Kidney tubule cell (primary cell): Measurements from ENCODE around the gene METTL17.
A peak's percentile ranks its signal among the peaks of the same experiment; 100 is the strongest.
"Not testable (repeated sequence)": the region's sequence is repeated elsewhere in the genome, so short reads cannot be mapped to it uniquely, and the experiment has no call there.

Experiments used
- DNase-seq: peaks from one replicate; pipeline ENCODE4 v3.0.0-alpha.2; 2018; ENCODE audit warnings: low spot score

Gene METTL17, protein sequence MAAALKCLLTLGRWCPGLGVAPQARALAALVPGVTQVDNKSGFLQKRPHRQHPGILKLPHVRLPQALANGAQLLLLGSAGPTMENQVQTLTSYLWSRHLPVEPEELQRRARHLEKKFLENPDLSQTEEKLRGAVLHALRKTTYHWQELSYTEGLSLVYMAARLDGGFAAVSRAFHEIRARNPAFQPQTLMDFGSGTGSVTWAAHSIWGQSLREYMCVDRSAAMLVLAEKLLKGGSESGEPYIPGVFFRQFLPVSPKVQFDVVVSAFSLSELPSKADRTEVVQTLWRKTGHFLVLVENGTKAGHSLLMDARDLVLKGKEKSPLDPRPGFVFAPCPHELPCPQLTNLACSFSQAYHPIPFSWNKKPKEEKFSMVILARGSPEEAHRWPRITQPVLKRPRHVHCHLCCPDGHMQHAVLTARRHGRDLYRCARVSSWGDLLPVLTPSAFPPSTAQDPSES

DNA sequence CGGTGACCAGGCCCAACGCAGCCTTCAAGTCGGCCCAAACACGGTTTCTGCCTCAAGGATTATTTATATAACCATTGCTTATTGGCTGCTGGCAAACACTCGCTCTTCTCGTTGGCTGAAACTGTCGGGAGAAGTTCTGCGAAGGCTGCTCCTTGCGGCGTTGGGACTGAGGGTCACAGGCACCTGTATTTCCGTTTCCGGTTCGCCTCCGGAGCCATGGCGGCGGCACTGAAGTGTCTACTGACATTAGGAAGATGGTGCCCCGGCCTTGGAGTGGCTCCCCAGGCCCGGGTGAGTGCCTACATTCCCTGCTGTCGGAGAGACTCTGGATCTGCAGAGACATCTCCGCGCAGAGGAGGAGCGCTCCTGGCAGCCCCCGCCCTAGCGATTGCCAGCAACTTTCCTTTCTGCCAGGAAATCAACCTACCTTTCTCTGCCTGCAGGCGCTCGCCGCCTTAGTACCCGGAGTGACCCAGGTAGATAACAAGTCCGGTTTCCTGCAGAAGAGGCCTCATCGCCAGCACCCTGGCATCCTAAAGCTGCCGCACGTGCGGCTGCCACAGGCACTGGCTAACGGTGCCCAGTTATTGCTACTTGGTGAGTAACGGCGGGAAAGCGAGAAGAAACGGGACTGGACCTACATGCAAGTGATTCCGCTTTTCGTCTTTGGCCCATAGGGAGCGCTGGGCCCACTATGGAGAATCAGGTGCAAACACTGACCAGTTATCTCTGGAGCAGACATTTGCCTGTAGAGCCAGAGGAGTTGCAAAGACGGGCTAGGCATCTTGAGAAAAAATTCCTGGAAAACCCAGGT, at the start of gene METTL17:
METTL17 (plus strand) TSS at position 194 of the 814 bp plus-strand sequence; CDS start at position 217, 23 bp downstream.
- DNase-seq, result peak; percentile 98

DNA sequence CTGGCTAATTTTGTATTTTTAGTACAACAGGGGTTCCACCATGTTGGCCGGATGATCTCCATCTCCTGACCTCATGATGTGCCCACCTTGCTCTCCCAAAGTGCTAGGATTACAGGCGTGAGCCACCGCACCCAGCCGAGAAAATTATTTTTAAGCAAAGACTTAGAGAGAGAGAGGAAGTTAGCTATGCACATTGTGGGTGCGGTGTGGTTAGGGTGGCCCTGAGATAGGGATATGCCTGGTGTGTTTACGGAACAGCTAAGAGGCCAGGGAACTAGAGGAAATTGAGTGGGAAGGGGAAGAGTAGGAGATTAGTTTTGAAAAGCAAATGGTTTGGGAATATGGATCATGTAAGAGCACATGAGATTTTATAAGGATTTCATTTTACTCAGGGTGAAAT, 44.6 kb upstream of the METTL17 start:
- DNase-seq, result not testable (repeated sequence)

DNA sequence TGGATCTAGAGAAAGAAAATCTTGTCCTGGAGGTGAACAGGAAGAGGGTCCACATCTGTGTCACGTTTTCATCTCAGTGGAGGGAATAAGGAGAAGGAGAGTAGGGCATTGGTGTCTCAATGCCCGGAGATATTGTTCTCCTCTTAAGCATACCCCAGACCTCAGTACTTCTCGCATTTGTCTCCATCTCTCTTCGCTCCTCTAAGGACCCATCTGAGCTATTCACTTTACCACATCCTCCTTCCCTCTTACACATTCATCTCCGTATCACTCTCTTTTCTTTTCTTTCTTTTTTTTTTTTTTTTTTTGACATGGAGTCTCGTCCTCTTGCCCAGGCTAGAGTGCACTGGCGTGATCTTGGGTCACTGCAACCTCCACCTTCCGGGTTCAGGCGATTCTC, 43.1 kb upstream of the METTL17 start:
- DNase-seq, result not testable (repeated sequence)

DNA sequence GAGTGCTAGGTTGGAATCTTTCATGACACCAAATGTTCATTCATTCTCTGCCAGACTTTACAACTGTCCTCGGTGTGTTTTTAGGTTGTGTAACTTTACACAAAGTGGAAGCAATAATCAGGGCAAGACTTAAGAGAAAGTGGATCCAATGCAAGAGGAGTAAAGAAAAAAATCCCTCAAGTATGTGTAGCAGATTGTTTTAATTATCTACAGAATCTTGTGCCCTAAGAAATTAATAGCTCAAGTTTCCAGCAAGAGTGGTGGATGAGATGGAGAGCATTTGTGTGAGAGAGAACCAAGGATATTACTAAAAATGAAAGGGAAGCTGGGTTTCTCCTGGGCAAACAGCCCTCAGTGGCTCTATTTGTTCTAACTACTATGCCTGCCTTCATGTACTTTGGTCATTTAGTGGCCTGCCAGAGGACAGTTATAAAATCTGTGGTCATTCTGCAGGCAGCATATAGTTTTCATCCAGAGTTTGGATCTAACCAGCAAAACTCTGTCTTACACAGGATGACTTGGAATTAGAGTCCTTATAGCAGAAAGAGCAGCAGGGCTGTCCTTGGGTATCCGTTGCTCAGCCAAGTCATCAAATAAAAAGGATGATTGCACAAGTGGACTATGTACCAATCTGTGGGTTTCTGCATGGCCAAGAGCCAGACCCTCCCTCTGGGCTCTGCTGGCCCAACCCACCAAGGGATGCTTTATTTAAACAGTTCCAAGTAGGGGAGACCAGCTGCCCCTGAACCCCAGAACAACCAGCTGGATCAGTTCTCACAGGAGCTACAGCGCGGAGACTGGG, 34.8 kb upstream of the METTL17 start, which contains the start of gene RNASE2:
RNASE2 (plus strand) TSS at position 752 of the 802 bp plus-strand sequence. CDS start 285 bp downstream, outside the sequence.
- DNase-seq, result not testable (repeated sequence)

DNA sequence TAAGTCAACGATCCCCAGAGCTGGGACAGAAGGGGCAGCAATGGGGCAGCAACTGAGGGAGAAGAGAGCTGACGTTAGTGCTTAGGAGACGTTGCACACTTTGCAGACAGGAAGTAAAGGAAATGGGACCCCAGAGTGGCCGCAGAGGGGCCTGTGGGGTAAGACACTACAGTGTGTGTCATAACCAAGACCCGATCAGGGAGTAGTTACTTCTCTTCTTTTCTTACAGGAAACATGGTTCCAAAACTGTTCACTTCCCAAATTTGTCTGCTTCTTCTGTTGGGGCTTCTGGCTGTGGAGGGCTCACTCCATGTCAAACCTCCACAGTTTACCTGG, 34.3 kb upstream of the METTL17 start:
- not testable (repeated sequence) for DNase-seq

DNA sequence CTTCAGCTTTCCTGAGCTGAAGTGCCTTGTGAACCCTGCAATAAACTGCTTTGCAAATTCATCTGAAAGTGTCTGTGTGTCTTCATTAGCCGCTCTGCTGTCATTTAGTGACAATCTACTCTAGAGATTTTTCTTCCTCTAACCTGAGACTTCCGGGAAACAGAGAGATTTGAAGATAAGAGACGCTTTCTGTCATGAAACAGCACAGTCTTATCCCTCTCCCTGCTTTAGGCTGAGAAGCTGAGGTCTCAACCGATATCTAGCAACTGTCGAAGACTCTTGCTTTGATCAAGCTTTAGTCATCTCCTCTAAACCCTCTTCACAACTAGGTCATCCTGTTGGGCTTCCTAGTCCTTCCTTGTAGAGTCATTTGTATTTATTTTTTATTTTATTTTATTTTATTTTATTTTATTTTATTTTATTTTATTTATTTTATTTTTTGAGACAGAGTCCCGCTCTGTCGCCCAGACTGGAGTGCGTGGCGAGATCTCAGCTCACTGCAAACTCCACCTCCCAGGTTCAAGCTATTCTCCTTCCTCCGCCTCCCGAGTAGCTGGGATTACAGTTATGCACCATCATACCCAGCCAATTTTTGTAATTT, 33.3 kb upstream of the METTL17 start:
- no peak for DNase-seq

DNA sequence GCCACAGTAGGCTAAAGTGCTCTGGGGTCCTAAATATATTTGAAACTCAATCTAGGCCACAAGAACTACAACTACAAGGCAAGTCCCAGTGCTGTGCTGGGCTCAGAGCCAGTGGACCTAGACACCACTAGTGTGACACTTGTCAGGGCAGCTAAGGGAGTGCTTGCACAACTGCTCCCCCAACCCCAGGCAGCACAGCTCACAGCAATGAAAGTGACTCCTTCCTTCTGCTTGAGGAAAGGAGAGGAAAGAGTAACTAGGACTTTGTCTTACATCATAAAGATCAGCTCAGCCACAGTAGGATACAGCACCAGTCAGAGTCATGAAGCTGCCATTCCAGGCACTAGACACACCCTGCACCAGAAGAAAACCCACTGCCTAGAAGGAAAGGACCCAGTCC, 30.8 kb upstream of the METTL17 start:
- DNase-seq, result not testable (repeated sequence)

DNA sequence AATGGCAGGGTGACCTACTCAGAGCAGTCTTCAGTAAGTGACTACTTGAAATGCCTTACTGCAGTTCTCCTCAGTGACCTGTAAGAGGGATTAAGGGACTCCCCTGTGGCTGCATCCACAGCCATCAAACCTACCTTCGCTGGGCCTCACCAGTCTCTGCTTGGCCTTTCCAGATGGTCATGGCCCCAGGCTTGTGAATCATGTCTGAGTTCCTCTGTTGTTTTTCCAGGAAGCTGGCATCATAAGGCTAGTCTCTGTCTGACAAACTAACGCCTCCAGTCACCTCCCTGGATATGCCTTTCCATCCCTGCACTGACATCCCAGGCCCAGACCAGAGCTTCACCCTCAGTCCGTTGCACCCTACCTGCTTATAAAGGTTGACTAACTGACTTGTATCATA, 20.4 kb upstream of the METTL17 start:
- no peak for DNase-seq

DNA sequence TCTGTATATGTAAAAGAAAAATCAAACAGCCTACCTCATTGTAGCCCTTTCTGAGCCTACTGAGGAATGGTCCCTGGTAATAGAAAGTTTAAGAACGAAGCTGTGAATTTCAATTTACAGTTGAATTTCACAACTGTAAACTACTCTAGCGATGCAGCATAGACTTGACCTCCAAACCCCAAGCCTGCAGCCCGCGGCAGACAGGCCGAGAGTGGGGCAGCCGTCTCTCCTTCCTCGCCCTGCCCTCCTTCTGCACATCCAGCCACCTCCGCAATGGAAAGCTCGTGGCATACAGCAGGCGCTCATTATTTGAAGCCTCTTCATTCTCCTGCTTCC, 19.2 kb upstream of the METTL17 start:
- no peak for DNase-seq

DNA sequence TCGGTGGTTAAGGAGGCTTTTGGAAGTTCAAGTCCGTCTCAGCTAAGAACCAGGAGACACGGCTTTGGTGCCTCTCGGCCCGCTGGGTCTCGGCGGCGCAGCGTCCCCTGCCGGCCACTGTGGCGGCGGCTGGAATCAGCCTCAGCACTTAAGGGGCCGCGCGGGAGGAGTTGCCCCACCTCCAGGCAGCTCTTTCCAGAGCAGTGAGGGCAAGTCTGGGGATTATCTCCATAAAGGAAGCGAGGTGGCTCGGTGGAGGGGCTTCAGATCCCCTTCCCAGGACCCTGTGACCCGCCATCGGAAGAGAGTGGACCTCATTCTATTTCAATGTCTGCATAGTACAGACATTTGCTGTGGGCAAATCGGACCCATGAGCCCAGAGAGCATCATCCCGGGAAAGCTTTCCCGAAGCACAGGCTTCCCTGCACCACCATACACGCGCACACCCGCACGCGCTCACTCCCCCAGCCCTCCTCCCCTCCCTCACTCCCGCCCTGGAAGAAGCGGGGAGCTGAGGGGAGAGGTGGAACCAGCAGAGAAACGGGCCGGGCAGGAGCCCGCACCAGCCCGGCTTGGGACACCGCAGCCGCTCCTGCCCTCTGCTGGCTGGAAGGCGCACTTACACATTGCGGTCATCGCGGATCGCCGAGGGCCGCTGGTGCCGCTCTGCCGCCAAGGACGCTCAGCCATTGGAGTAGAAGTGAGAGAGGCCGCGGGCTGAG, 18.6 kb upstream of the METTL17 start:
- peak; percentile 89 for DNase-seq

DNA sequence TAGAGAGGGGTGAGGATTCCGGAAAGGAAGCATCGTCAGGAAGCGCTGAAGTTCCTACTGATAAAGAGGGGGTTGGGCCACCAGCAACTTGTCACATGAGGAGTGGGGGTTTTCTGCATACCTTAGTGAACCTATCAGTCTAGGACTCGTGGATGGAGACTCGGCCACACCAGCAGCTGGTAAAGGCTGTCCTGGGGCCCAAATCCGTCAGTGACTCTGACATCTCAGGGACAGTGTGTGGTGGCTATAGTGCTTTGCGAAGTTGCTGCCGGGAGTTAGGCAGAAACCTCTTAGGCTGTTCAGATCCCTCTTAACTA, 18.1 kb upstream of the METTL17 start:
- no peak for DNase-seq

DNA sequence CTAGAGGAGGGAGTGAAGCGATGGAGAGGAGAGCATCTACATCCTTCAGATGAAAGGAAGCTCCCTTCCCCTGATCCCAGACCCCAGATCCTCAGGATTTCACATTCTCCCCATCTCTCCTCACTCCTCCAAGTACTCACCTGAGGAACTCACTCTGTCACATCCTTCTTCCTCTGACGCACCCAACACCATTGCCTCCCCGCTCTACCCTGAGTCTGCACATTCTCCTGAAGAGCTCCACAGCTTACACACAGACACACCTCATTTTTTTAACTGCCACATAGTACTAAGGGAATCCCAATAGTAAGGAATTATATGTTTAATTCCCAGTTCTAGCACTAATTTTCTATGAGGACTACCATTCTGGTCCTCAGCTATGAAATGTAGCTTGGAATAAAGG, 16.3 kb upstream of the METTL17 start:
- DNase-seq, result no peak

DNA sequence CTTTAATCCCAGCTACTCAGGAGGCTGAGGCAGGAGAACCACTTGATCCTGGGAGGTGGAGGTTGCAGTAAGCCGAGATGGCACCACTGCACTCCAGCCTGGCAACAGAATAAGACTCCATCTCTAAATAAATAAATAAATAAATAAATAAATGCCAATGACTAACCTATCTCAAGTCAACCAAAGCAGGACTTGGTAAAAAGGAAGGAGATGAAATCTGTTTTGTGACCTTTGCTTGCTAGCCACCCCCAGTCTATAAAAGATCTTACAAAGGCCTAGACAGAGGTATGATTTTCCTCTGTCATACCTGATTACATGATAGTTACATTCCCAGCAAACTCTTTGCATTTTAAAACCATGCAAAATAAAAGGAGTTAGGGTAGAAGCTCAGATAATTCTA, 13.5 kb upstream of the METTL17 start:
- DNase-seq, result peak; percentile 42

DNA sequence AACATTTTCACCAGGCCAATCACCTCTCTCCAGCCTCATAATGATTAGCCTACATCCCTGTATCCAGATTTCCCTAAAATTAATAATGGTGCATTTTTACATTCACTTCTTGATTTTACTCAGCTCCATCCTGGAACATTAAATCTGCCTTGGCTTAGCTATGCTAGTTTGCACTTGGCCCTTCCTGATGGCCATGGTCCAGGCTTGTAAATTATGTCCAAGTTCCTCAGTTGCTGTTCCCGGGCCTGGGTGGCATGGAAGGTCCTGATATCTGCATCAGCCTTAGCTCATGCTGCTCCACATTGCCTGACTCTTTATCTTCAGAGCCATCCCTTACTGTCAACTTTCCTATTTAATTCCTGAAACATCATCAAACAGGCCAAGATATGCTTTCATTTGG, 11.1 kb upstream of the METTL17 start:
- DNase-seq, result no peak

DNA sequence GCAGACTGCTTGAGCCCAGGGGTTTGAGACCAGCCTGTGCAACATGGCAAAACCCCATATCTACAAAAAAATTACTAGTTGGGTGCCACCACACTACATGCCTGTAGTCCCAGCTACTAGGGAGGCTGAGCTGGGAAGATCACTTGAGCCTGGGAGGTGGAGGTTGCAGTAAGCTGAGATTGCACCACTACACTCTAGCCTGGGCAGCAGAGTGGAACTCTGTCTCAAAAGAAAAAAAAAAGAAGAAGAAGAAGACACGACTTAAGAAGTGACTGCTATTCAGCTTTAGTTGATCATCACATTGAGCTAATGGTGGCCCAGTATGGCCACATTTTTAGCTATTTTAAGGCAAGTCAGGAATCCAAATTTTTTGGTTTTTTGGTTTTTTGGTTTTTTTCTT, 8.9 kb upstream of the METTL17 start:
- no peak for DNase-seq

DNA sequence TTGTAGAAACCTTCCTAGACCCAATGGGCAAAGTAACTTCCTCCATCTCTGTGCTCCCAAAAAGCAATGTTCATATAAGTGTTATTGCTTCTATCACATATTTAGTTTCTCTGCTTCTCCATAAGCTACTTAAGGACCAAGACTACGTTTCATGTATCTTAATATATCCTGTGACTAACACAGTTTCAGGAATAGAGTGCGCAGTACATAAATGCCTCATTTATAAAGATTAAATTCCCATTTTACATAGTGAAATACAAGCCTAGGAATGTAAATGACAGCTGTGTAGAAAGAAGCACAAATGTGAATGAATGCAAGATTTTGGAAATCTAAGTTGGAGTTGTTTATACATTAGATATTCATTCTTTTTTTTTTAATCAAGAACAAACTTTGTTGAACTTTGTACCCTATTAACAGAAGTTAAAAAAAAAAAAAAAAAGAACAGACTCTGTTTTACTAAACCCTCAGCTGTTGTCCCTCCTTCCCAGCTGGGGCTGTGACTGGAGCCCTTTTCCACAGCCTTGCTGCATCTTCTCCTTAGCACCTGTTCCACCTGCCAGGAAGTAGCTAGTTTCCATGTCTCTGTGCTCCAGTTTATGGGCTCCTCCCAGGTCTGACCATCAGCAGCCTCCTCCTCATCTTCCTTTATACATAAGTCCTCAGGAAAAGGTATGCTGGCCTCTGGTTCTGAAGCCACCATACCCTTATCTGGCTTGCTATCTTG, 7.0 kb upstream of the METTL17 start:
- no peak for DNase-seq

DNA sequence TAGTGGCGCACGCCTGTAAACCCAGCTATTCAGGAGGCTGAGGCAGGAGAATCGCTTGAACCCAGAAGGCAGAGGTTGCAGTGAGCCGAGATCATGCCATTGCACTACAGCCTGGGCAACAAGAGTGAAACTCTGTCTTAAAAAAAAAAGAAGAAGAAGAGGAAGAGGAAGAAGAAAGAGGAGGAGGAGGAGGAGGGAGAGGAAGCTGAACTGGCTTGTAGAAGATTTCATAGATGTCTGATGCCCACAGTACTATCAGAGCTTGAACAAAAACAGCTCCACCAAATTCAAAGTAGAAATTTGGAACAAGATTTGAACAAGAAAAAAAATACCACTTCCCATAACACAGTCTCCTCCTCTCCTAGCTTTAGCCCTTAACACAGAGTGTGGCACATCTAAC, 4.1 kb upstream of the METTL17 start:
- not testable (repeated sequence) for DNase-seq

DNA sequence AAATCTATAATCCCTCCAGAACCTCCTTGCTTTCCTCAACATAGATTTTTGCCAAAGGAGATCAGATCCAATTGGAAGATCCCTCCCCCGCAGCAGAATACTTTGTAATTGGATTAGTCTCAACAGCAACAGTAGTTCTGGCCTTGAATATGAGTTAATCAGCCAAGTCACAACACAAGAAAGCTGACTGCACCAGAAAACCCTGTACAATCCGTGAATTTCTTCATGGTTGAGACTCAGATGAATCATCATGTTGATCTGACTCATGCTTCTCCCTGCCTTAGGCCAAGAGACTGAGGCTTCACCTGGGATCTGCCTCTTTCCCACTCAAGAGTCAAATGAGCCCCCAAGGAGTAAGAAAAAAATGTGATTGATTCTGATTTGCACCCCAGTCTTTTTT, 3.0 kb upstream of the METTL17 start:
- peak; percentile 93 for DNase-seq

DNA sequence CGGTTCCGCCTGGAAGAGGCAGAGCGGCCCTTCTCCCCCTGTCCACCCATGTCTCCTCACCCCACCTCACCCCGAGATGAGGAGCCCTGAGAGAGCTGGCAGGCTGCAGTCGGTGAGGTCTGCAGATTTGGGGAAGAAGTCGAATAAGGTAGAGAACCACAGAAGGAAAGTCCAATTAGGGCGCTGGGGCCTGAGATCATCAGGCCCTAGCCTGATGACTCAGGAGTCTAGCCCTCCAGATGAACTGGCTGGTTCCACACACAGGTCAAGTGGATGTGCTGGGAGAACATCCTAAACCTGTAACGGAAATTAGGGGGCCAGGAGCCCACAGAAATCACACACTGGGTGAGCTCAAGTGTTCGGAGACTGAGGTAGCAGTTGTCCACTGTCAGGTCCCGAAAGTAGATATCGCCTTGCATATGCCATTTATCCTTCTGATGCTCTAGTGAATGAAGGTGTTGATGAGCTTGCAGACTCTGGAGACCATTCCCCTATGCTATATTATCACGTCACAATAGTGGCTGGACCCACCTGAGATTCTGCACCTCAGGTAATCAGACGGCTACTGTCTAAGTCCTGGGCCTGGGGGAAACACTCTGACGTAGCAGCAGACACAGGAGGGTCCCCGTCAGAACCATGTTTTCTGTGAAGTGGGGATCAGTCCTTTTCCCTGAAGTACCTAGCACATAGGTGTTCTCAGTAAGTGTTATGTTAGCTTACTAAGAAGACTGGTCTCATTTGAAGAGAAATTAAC, 886 bp upstream of the METTL17 start:
- DNase-seq, result peak; percentile 43

DNA sequence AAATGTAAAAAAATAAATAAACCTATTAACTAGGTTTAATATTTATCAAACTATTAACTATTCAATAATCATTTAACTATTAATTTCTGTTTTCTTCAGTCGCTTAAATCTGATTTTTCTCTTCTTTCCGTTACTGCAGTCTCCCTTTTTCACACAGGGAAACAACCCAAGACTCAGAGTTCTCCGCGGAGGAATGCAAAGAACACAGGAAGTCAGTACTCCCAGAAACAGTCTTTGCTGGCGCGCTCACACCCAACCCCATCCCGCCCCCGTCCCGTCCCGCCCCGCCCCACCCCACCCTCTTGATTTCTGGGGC, 351 bp upstream of the METTL17 start:
- DNase-seq, result no peak
